ENCODE measurements around the gene SFR1.
A peak's percentile ranks its signal among the peaks of the same experiment; 100 is the strongest.

Gene SFR1

DNA sequence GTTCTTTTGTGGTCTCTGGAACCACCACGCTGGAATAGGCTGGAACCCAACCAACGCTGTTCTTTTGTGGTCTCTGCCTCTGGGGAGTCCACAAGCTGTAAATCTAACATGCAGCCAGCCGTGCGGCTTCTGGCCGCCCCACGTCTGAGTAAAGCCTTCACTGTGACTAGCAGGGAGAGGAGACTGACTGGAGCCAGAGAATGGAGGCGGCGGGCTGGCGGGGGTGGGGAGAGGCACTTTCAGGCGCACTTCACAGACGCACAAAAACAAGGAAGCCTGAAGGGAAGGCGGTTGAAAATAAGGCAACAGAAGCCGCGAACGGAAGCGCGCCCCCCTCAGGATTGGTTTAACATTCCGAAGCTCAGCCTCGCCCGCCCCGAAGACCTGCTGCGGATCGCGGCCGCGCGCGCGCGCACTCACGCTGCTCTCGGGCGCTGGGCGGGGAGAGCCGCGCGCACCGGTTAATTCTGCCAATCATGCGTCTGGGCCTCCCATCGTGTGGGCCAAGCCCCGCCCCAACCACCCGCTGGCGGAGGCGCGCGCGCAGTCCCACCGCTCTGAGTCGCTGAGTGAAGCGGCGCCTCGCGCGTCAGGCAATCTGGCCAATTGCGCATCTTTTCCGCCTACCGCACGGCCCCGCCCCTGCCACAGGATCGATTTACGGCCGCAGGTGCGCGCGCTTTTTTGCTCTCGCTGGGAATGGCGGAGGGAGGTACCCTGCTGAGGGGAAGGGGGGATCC is at the start of gene SFR1:
Gene SFR1, plus strand, starts transcription at position 687 of the 740 bp plus-strand sequence. Its CDS starts 13 bp downstream, at position 700.
- H3K27me3 Mint-ChIP-seq: peaks cover 15% of the 10 kb centered on the region
- peaks cover 39% of the 10 kb centered on the region for H3K4me1 Mint-ChIP-seq
- peak; percentile 99 for DNase-seq
- peak within 1 kb of the TSS; percentile 98 for H3K27ac Mint-ChIP-seq
- H3K36me3 Mint-ChIP-seq: peaks cover 18% of the 10 kb centered on the region
- peak within 1 kb of the TSS; percentile 82 for H3K4me3 Mint-ChIP-seq
- CTCF ChIA-PET: interaction anchor here (0.6 to 8.4 kb wide), 13 partner anchors 12 to 408 kb away, joined by 3 to 76 read pairs (median 4); no protein-coding TSS in a partner anchor
- H3K9me3 Mint-ChIP-seq: no peaks in the 10 kb centered on the region

- CTCF ChIA-PET: interaction anchor here (0.5 to 1.5 kb wide), 4 partner anchors 10 to 365 kb away, joined by 3 to 4 read pairs (median 3); no protein-coding TSS in a partner anchor
- H3K27me3 Mint-ChIP-seq: peaks cover 8% of the 10 kb centered on the region
- no peaks in the 10 kb centered on the region for H3K9me3 Mint-ChIP-seq
- H3K27ac Mint-ChIP-seq: no peak overlapping the region
- no peaks in the 10 kb centered on the region for H3K4me1 Mint-ChIP-seq
- no peak overlapping the region for H3K4me3 Mint-ChIP-seq
- DNase-seq: no peak
- H3K36me3 Mint-ChIP-seq: no peaks in the 10 kb centered on the region
Measured at GRCh38 chr10:104072786-104073185, 49.2 kb upstream of the SFR1 start.

- Mint-ChIP-seq H3K4me3 (no peak overlapping the region), H3K36me3 (no peaks in the 10 kb centered on the region), H3K27ac (no peak overlapping the region), H3K9me3 (no peaks in the 10 kb centered on the region), H3K4me1 (no peaks in the 10 kb centered on the region), H3K27me3 (peaks cover 5% of the 10 kb centered on the region)
- DNase-seq: no peak
- CTCF ChIA-PET: no interaction called here
Measured at GRCh38 chr10:104074505-104074904, 47.5 kb upstream of the SFR1 start.

GRCh38 chr10:104076743-104077160 is 45.2 kb upstream of the SFR1 start:
- DNase-seq: no peak
- peaks cover 5% of the 10 kb centered on the region for H3K27me3 Mint-ChIP-seq
- H3K36me3 Mint-ChIP-seq: no peaks in the 10 kb centered on the region
- no peak overlapping the region for H3K27ac Mint-ChIP-seq
- H3K9me3 Mint-ChIP-seq: no peaks in the 10 kb centered on the region
- H3K4me3 Mint-ChIP-seq: no peak overlapping the region
- CTCF ChIA-PET: no interaction called here
- no peaks in the 10 kb centered on the region for H3K4me1 Mint-ChIP-seq

DNA sequence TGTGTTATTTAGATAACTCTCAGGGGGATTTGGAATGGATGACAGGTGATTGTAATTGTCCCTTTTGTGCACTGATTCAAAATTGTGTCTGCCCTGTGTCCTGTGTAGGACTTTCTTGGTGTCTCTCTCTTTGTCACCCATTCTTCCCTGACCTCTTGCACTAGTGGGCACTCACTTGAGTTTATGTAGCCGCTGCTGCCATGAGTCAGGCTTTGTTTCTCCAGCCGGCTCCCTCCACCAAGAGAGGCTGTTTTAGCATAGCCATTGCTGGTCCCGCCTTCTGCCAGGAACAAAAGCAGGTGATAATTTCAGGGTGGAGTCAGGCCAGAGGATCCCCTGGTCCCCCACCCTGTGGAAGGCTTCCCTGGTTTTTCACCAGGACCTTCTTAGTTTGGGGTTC is 44.7 kb upstream of the SFR1 start:
- H3K4me3 Mint-ChIP-seq: no peak overlapping the region
- H3K4me1 Mint-ChIP-seq: no peaks in the 10 kb centered on the region
- DNase-seq: no peak
- no peaks in the 10 kb centered on the region for H3K36me3 Mint-ChIP-seq
- no peak overlapping the region for H3K27ac Mint-ChIP-seq
- CTCF ChIA-PET: no interaction called here
- H3K27me3 Mint-ChIP-seq: peaks cover 5% of the 10 kb centered on the region
- H3K9me3 Mint-ChIP-seq: no peaks in the 10 kb centered on the region

DNA sequence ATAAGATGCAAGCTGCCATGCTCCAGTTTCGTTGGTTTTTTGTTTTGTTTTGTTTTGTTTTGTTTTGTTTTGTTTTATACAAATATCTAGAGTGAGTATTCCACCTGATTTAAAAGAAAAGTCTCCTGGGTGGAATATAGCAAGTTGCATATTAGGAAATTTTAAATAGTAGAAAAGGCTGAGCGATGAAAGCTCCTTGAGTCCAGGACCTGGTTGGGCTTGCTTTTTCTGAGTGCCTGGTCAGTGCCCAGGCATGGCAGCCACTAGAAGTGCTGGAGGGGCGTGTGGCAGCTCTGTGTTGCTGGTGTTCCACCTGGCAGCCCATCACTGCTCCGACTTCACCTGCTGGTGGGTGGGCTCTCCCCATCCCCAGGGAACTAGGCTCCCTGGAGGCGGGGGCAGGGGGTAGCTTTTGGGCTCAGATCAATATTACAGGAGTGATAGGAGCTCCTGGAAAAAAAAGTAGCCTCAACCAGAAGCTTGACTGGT is 44.3 kb upstream of the SFR1 start:
- no peaks in the 10 kb centered on the region for H3K4me1 Mint-ChIP-seq
- CTCF ChIA-PET: interaction anchor here (0.6 kb wide), 1 partner anchor 190 kb away, joined by 3 read pairs; no protein-coding TSS in a partner anchor
- no peak for DNase-seq
- H3K4me3 Mint-ChIP-seq: no peak overlapping the region
- H3K27me3 Mint-ChIP-seq: peaks cover 5% of the 10 kb centered on the region
- no peaks in the 10 kb centered on the region for H3K36me3 Mint-ChIP-seq
- H3K27ac Mint-ChIP-seq: no peak overlapping the region
- H3K9me3 Mint-ChIP-seq: no peaks in the 10 kb centered on the region

- CTCF ChIA-PET: interaction anchor here (1.6 to 4.8 kb wide), 5 partner anchors 42 to 195 kb away, joined by 5 to 25 read pairs (median 10); partner anchors contain the start of gene SFR1
- Mint-ChIP-seq H3K27me3 (peaks cover 5% of the 10 kb centered on the region), H3K4me1 (no peaks in the 10 kb centered on the region), H3K4me3 (no peak overlapping the region), H3K9me3 (no peaks in the 10 kb centered on the region), H3K36me3 (no peaks in the 10 kb centered on the region), H3K27ac (no peak overlapping the region)
- DNase-seq: peak; percentile 31
Measured at GRCh38 chr10:104080762-104081161, 41.2 kb upstream of the SFR1 start.

- DNase-seq: no peak
- Mint-ChIP-seq H3K27me3 (peaks cover 8% of the 10 kb centered on the region), H3K4me3 (no peak overlapping the region), H3K9me3 (no peaks in the 10 kb centered on the region), H3K4me1 (no peaks in the 10 kb centered on the region), H3K36me3 (no peaks in the 10 kb centered on the region), H3K27ac (no peak overlapping the region)
- CTCF ChIA-PET: interaction anchor here (1.1 to 4.8 kb wide), 7 partner anchors 9 to 196 kb away, joined by 3 to 25 read pairs (median 4); partner anchors contain the start of gene SFR1
Measured at GRCh38 chr10:104081998-104082397, 40.0 kb upstream of the SFR1 start.

- DNase-seq: no peak
- H3K9me3 Mint-ChIP-seq: no peaks in the 10 kb centered on the region
- H3K27me3 Mint-ChIP-seq: peaks cover 8% of the 10 kb centered on the region
- H3K4me3 Mint-ChIP-seq: no peak overlapping the region
- CTCF ChIA-PET: no interaction called here
- H3K36me3 Mint-ChIP-seq: no peaks in the 10 kb centered on the region
- H3K4me1 Mint-ChIP-seq: no peaks in the 10 kb centered on the region
- no peak overlapping the region for H3K27ac Mint-ChIP-seq
Measured at GRCh38 chr10:104084482-104085142, 37.4 kb upstream of the SFR1 start.

DNA sequence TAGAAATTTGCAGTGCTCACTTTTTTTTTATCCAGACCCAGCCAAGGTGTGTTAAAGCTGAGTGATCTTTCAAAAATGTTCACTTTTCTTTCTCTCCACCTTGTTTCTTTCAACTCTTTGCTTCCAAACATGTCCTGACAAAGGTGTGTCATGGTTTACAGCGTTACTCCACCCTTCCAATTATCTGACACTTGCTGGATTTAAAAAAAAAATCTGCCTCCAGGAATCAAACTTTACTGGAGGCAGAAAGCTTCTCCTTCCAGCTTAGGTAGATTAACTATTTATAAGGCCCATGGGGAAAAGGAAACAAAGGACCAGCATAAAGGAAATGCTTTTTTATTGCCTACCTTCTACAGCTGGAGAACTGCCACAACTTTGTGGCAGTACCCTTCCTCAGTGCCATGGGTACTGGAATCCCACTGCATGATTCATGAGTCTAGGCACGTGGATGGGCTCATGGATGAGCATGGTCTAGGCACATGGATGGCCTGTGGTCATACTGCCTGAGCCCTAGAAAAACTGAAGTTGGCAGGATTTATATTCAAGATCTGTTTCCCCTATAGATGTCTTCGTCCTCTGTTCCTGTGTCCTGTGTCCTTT is 36.1 kb upstream of the SFR1 start, which contains the start of gene COL17A1:
Gene COL17A1, minus strand, starts transcription at position 80 of the 600 bp plus-strand sequence. CDS start 5,207 bp downstream, outside the sequence.
- H3K4me3 Mint-ChIP-seq: no peak within 1 kb of the TSS
- H3K36me3 Mint-ChIP-seq: no peaks in the 10 kb centered on the region
- H3K27ac Mint-ChIP-seq: no peak within 1 kb of the TSS
- no peaks in the 10 kb centered on the region for H3K4me1 Mint-ChIP-seq
- no peak for DNase-seq
- CTCF ChIA-PET: no interaction called here
- H3K27me3 Mint-ChIP-seq: peaks cover 8% of the 10 kb centered on the region
- H3K9me3 Mint-ChIP-seq: no peaks in the 10 kb centered on the region

- Mint-ChIP-seq H3K27ac (no peak overlapping the region), H3K4me3 (no peak overlapping the region), H3K36me3 (no peaks in the 10 kb centered on the region), H3K27me3 (peaks cover 7% of the 10 kb centered on the region), H3K4me1 (no peaks in the 10 kb centered on the region), H3K9me3 (no peaks in the 10 kb centered on the region)
- CTCF ChIA-PET: no interaction called here
- DNase-seq: no peak
Measured at GRCh38 chr10:104088239-104088638, 33.7 kb upstream of the SFR1 start.

DNA sequence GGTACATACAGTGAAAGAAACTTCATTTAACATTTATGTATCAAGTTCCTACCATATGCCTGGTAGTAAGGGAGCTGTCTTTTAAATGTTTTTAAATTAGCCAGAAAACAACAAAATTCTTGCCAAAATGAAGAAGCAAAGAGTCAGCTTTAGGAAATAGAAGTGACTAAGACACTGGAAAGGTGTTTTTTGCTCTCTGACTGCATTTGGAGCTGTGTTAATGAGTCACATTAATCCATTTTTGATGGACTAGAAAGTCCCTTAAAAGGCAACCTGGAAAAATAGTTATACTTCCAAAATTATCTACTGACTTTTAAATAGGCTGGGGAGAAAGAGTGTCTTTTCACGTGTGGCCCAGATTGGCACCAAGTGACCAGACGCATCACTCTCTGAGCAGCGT is 32.4 kb upstream of the SFR1 start:
- Mint-ChIP-seq H3K27ac (no peak overlapping the region), H3K9me3 (no peaks in the 10 kb centered on the region), H3K36me3 (no peaks in the 10 kb centered on the region), H3K27me3 (peaks cover 7% of the 10 kb centered on the region), H3K4me3 (no peak overlapping the region), H3K4me1 (no peaks in the 10 kb centered on the region)
- DNase-seq: no peak
- CTCF ChIA-PET: no interaction called here

- H3K27ac Mint-ChIP-seq: no peak overlapping the region
Measured at GRCh38 chr10:104090611-104091010, 31.4 kb upstream of the SFR1 start.

DNA sequence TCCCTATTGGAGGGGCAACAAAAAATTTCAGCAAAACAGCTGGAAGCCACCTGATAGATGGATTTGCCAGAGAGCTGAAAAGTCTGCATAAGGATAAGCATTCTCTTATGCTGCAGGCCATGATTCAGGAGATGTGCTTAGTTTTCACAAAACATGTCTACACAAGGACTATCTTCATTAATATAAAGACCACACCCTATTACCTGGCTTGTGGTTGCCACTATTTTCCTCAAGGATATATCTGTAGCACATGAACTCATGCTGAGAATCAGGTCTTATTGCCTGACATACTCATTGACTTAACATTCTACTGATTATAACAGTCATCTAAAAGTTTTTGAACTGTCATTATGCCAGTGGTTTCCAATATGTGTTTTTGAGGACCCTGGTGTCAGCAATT is 29.2 kb upstream of the SFR1 start:
- no peak overlapping the region for H3K4me3 Mint-ChIP-seq
- DNase-seq: no peak
- H3K9me3 Mint-ChIP-seq: peaks cover 3% of the 10 kb centered on the region
- no peaks in the 10 kb centered on the region for H3K36me3 Mint-ChIP-seq
- H3K27me3 Mint-ChIP-seq: peaks cover 4% of the 10 kb centered on the region
- H3K27ac Mint-ChIP-seq: no peak overlapping the region
- CTCF ChIA-PET: no interaction called here
- H3K4me1 Mint-ChIP-seq: no peaks in the 10 kb centered on the region

More at GRCh38 chr10:104090611-104091010, 31.4 kb upstream of the SFR1 start:
- peaks cover 7% of the 10 kb centered on the region for H3K27me3 Mint-ChIP-seq
- no peak overlapping the region for H3K4me3 Mint-ChIP-seq
- CTCF ChIA-PET: no interaction called here
- H3K36me3 Mint-ChIP-seq: no peaks in the 10 kb centered on the region
- DNase-seq: no peak
- H3K9me3 Mint-ChIP-seq: no peaks in the 10 kb centered on the region
- no peaks in the 10 kb centered on the region for H3K4me1 Mint-ChIP-seq

Measured in activated naive CD4-positive, alpha-beta T cell treated with anti-CD3 and anti-CD28 coated beads, Interleukin-2, amount 10 ng/mL, durations not matched to agents 7 days and 5 days (primary cell).